T-helper 1 cell treated with Interleukin-12 subunit alpha and Interleukin-12 subunit beta and Interleukin-4 antibody, amounts not matched to agents 30 μg/mL and 1 μg/mL, for 36 hours (primary cell): ENCODE data around the gene SDC4.

ENCODE experiments used
- H3K27ac Mint-ChIP-seq: one replicate; pipeline ENCODE4 v1.8.0; 2021; ENCODE audit warnings: mild to moderate bottlenecking, mixed read lengths
- H3K27me3 Mint-ChIP-seq: one replicate; pipeline ENCODE4 v1.8.0; 2021; ENCODE audit warnings: low read depth, mixed read lengths
- H3K36me3 Mint-ChIP-seq: one replicate; pipeline ENCODE4 v1.8.0; 2021; ENCODE audit warnings: low read depth, mixed read lengths
- H3K4me1 Mint-ChIP-seq: one replicate; pipeline ENCODE4 v1.8.0; 2021; ENCODE audit warnings: low read depth, mixed read lengths
- H3K4me3 Mint-ChIP-seq: one replicate; pipeline ENCODE4 v1.8.0; 2021; ENCODE audit warnings: mild to moderate bottlenecking, moderate library complexity, mixed read lengths
- H3K9me3 Mint-ChIP-seq: one replicate; pipeline ENCODE4 v1.8.0; 2021; ENCODE audit warnings: mixed read lengths

SDC4 gene

DNA sequence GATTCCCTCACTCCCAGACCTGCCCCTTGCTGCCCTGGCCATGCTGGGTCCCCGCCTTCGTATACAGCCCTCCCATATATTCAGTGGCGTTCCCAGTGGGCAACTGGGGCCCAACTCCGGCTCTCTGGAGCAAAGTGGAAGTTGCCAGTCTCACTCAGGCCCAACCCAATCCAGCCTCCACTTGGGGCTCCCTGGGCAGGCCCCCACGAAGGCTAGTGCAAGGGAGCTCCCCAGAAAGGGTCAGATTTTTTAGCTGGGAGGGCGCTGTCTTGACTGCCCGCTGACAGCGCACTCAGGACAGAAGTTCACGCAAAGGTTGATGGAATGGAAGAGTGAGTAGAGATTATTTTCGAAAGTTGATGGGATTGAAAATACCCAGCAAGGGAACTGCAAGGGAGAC lies 24.0 kb upstream of the SDC4 start:
- peaks cover 41% of the 10 kb centered on the region for H3K4me1 Mint-ChIP-seq
- peak overlapping the region; percentile 17 for H3K27ac Mint-ChIP-seq
- no peaks in the 10 kb centered on the region for H3K27me3 Mint-ChIP-seq
- H3K36me3 Mint-ChIP-seq = peaks cover 21% of the 10 kb centered on the region
- H3K4me3 Mint-ChIP-seq = no peak overlapping the region
- H3K9me3 Mint-ChIP-seq = no peaks in the 10 kb centered on the region

DNA sequence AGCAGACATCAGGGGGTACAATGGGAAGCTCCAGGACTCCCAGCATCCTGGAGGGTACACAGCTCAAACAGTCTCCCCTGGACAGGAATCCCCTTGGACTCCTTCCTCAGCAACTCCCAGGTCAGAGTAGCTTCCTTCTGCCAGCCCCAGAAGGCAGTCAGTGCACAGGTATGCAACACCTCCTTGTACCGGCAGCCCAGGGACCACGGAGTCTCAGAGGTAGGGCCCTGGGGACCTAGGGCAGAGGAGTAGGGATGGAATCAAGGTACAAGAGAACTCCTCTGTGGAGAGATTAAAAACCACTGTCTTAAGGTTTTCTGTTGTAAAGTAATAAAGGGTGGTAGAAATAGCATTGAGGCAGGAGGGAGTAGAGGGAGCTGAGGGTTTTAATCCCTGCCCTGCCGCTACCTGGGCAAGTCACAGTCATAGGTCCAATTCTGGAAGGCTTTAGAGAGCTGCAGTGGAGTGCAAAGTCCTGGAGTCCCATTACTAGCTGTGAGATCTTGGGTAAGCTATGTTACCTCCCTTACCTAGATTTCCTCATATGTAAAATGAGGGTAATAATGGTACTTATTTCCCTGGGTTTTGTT lies 22.4 kb upstream of the SDC4 start:
- H3K27ac Mint-ChIP-seq = no peak overlapping the region
- no peak overlapping the region for H3K4me3 Mint-ChIP-seq
- peaks cover 44% of the 10 kb centered on the region for H3K4me1 Mint-ChIP-seq
- H3K36me3 Mint-ChIP-seq = peaks cover 33% of the 10 kb centered on the region
- H3K9me3 Mint-ChIP-seq = no peaks in the 10 kb centered on the region
- no peaks in the 10 kb centered on the region for H3K27me3 Mint-ChIP-seq

DNA sequence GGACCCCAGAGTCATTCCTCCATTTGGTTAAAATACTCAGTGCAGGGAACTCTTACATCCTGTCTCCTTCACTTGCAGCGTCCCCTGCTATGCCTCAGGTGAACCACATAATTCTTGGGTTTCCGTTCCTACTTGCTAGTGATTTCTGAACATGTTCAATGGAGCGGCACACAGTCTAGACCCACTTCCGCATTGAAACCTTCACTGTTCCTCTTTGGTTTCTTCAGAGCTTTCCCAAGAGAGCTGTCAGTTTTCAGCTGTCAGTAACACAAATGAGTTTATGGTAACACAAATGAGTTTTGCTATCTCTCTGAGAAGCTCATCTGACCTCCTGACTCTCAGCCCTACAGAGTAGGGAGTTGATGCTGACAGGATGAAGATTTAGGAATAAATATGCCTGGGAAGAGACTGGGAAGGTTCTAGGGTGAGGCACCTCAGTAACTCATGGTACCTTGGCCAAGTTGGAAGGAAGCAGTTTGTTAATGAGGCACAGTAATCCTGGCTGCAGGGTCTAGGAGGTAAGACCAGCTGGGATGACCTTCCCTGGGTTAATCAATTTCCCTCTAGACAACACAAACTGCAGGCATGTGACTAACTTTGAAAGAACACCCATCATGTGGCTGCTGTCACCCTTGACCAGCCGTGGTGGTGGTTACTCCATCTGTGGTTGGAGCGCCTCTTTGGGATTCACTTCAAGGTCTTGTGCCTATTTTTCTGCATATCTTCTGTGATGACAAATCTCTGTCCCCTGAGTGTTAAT lies 20.2 kb upstream of the SDC4 start:
- Mint-ChIP-seq H3K27me3 (no peaks in the 10 kb centered on the region), H3K27ac (peak overlapping the region; percentile 18), H3K9me3 (no peaks in the 10 kb centered on the region), H3K4me1 (peaks cover 45% of the 10 kb centered on the region), H3K36me3 (peaks cover 41% of the 10 kb centered on the region), H3K4me3 (peak overlapping the region; percentile 25)

DNA sequence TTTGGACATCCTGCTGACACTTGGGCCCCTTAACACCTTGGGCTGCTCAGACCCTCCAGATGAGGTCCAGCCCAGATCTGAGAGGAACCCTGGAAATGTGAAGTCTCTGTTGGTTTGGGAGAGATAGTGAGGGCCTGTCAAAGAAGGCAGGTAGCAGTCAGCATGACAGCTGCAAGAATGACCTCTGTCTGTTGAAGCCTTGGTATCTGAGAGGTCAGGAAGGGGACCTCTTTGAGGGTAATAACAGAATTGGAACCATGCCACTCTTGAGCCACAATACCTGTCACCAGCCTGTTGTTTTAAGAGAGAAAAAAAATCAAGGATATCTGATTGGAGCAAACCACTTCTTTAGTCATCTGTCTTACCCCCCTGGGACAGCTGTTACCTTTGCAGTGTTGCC lies 18.9 kb upstream of the SDC4 start:
- Mint-ChIP-seq H3K9me3 (no peaks in the 10 kb centered on the region), H3K4me1 (peaks cover 43% of the 10 kb centered on the region), H3K36me3 (peaks cover 45% of the 10 kb centered on the region), H3K27me3 (peaks cover 3% of the 10 kb centered on the region), H3K4me3 (no peak overlapping the region), H3K27ac (no peak overlapping the region)

DNA sequence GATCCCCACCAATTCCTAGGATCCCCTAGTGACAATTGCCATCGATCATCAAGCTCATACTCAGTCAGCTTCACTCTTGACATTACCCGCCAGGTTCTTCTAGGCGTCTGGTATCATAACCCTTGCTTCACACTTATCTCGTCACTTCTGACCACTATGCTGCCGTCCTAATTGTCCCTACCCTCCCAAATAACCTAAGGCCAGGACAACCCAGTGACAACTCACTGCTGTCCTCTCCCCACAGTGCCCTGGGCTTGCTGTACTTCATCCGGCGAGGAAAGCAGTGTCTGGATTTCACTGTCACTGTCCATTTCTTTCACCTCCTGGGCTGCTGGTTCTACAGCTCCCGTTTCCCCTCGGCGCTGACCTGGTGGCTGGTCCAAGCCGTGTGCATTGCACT lies 18.4 kb upstream of the SDC4 start:
- H3K36me3 Mint-ChIP-seq = peaks cover 45% of the 10 kb centered on the region
- H3K27ac Mint-ChIP-seq = no peak overlapping the region
- H3K4me1 Mint-ChIP-seq = peaks cover 46% of the 10 kb centered on the region
- peaks cover 3% of the 10 kb centered on the region for H3K27me3 Mint-ChIP-seq
- no peak overlapping the region for H3K4me3 Mint-ChIP-seq
- no peaks in the 10 kb centered on the region for H3K9me3 Mint-ChIP-seq

DNA sequence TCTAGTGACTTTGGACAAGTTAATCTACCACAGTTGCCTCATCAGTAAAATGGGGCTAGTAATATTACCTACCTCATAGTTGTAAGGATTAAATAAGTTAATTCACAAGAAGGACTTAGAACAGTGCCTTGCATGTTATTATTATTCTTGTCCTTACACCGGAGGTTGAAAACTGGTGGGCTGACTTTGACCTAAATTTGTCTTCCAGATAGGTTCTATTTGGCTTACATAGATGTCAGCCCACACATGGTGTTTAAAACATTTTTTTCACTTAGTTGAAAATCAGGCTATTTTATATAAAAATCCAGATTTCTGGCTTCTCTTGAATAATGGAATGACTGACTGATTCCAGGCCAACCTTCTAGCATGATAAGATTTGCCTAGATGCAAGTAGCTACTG lies 18.0 kb upstream of the SDC4 start:
- H3K36me3 Mint-ChIP-seq = peaks cover 43% of the 10 kb centered on the region
- H3K9me3 Mint-ChIP-seq = no peaks in the 10 kb centered on the region
- H3K27me3 Mint-ChIP-seq = peaks cover 3% of the 10 kb centered on the region
- H3K4me1 Mint-ChIP-seq = peaks cover 46% of the 10 kb centered on the region
- H3K27ac Mint-ChIP-seq = no peak overlapping the region
- H3K4me3 Mint-ChIP-seq = no peak overlapping the region

DNA sequence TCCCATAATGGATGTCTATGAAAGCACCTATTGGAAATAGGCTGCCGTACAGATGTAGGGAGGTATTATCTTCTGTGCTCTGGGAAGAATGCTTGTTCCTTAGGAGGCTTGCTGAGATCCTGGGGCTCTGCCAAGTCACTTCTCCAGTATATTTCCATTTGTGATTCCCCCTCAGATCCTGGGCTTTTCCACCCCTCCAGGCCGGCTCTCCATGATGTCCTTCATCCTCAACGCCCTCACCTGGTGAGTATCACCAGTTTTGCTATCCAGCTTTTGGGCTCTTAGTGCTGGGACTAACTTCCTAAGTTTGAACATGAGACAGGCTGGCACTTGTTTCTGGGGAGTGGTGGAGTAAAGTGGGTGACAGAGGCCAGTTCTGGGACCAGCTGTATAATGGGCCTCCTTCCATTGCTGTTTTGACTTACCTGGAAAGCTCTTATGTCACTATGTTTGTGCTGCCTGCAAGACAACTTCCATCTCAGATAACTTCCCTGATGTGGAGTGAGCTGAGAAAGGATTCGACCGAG lies 17.3 kb upstream of the SDC4 start:
- H3K9me3 Mint-ChIP-seq = no peaks in the 10 kb centered on the region

DNA sequence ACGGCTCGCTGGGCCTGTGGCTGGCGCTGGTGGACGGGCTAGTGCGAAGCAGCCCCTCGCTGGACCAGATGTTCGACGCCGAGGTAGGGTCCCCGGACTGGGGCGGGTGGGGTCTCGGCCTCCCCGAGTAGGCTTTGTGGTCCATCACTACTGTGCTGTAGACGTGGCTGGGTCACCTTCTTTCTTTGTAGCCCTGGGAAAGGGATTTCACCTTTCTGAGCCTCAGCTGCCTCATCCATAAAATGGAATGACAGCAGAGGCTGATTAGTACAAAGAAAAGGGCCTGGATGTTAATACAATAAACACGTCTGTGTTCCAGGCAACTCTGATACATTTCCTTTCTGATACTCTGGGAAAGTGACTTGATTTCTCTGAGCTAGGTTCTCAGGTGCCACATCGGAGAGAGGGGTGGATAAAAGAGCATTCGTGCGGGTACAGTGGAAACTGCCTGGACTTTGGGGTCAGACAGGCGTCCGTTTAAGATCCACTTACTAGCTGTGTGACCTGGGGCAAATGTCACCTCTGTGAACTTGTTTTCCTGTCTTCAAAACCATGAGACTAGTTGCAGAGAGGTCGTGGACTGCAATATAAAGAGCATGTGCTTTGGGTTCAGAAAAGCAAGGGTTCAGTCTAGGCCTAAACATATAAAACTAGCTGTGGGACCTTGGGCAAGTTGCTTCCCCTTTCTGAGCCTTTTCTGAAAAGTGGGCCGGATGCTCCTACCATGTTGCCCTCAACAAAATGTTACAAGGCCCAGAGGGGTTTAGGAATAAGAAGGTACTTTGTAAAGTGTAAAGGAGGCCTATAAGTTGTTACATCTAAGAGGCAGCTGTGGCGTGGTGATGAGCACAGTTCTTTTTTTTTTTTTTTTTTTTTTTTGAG lies 15.6 kb upstream of the SDC4 start:
- no peaks in the 10 kb centered on the region for H3K9me3 Mint-ChIP-seq
- H3K27me3 Mint-ChIP-seq = peaks cover 3% of the 10 kb centered on the region
- peak overlapping the region; percentile 96 for H3K27ac Mint-ChIP-seq
- peaks cover 37% of the 10 kb centered on the region for H3K36me3 Mint-ChIP-seq
- H3K4me1 Mint-ChIP-seq = peaks cover 41% of the 10 kb centered on the region
- H3K4me3 Mint-ChIP-seq = peak overlapping the region; percentile 96

More for the DNA sequence above, 17.3 kb upstream of the SDC4 start:
- Mint-ChIP-seq H3K27me3 (peaks cover 3% of the 10 kb centered on the region), H3K4me3 (peak overlapping the region; percentile 4), H3K36me3 (peaks cover 41% of the 10 kb centered on the region), H3K27ac (no peak overlapping the region), H3K4me1 (peaks cover 46% of the 10 kb centered on the region)

DNA sequence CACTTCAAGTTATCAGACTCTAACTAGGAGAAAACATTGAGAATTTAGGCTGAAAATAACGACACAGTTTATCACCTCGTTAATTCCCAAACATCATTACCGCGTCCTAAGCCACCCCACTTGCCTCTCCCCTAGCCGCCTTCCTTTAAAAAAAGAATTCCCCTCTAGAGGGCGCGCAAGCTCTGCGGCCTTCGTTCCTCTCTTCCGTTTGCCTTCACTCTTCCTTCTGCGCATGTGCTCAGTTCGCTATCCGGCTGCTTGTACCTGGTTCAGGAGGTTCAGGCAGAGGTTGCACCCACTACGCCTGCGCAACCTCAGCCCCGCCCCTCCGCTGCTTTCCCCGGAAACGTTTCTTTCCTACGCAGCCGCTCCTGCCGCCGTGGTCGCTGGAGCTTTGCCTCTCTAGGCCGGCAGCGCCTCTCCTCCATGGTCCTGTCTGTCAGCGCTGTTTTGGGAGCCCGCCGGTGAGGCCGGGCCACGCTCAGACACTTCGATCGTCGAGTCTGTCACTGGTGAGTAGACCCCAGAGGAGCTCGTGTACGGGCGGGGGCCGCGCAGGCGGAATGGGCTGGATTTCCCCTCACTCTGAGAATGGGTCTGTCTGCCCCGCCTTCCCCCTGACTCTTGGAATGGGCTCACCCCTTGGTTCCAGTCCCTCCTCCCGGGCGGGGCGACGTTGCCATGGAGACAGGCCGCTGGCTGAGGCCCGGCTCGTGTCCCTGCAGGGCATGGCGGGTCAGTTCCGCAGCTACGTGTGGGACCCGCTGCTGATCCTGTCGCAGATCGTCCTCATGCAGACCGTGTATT lies 14.8 kb upstream of the SDC4 start, which contains the start of gene SYS1:
TSS of gene SYS1 (plus strand) at position 353 of the 807 bp plus-strand sequence. CDS start at position 729, 376 bp downstream.
- Mint-ChIP-seq H3K4me3 (peak within 1 kb of the TSS; percentile 96), H3K36me3 (peaks cover 31% of the 10 kb centered on the region), H3K27ac (peak within 1 kb of the TSS; percentile 96), H3K27me3 (peaks cover 3% of the 10 kb centered on the region), H3K9me3 (no peaks in the 10 kb centered on the region), H3K4me1 (peaks cover 41% of the 10 kb centered on the region)

DNA sequence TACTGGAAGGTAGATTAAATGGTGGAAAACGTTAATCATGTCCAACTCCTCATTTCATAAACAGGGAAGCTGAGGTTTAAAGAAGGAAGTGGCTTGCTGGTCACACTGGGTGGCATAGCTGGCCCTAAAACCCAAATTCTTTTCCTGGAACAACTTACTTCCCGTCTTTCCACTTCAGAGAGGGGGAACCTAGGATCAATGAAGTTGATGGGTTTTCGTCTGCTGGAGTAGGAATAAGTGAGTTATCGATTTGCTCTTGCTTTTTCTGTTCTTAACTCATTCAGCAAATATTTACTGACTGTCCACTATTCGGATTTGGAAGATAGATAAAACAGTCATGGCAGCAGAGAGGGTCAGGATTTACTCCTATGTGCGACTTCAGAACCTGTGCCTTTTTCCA lies 13.6 kb upstream of the SDC4 start:
- Mint-ChIP-seq H3K9me3 (no peaks in the 10 kb centered on the region), H3K4me1 (peaks cover 40% of the 10 kb centered on the region), H3K36me3 (peaks cover 20% of the 10 kb centered on the region), H3K27ac (no peak overlapping the region), H3K4me3 (no peak overlapping the region), H3K27me3 (peaks cover 3% of the 10 kb centered on the region)

DNA sequence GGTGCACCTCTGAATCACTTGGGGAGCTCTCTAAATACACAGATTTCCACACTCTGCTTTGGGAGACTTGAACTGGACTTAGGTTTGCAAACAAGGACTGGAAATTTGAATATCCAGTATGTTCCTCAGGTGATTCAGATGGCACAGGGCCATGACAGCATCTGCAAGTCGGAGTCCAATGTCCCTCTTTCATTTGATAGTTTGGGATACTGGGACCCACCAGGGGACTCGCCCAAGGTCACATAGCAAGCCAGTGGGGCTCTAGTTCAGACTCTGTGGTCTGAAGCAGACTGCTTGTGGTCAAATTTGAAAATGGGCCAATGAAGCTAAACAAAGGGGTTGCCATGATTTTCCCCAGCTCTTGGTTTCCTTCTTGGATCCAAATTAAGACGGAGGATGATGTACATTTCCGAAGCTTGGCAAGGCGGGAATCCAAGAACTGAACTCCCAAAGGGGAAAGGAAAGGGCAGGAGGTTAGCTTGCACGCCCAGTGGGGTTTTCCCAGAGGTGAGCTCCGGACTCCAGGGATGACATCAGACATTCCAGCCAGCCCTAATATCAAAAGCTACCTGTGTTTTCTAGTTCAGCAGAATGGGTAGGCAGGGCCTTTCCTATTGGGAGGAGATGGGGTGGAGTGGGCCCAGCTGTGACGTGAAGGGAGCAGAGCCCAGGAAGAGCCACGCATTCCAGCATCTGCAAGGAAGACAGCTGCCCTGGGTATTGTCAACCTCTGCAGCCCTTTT lies 11.4 kb upstream of the SDC4 start:
- H3K27me3 Mint-ChIP-seq = peaks cover 3% of the 10 kb centered on the region
- H3K9me3 Mint-ChIP-seq = no peaks in the 10 kb centered on the region
- no peak overlapping the region for H3K27ac Mint-ChIP-seq
- peaks cover 53% of the 10 kb centered on the region for H3K4me1 Mint-ChIP-seq
- peaks cover 9% of the 10 kb centered on the region for H3K36me3 Mint-ChIP-seq
- H3K4me3 Mint-ChIP-seq = no peak overlapping the region

DNA sequence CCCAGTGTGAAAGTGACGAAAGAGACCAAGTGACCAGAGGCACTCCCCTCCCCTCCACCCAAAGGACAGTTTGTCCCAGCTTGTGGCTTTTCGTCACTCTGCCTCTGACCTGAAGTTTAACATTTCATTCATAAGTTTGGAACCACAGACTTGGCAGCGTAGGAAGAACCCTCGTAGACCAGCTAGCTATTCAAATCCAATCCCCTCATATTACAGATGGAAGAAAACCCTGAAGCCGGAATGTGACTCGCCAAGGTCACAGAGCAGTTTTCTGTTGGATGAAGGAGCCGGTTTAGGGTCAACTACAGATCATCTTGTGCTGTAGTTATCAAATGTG lies 10.8 kb upstream of the SDC4 start:
- Mint-ChIP-seq H3K4me3 (no peak overlapping the region), H3K27ac (no peak overlapping the region), H3K36me3 (peaks cover 9% of the 10 kb centered on the region), H3K27me3 (peaks cover 3% of the 10 kb centered on the region), H3K9me3 (no peaks in the 10 kb centered on the region), H3K4me1 (peaks cover 56% of the 10 kb centered on the region)

DNA sequence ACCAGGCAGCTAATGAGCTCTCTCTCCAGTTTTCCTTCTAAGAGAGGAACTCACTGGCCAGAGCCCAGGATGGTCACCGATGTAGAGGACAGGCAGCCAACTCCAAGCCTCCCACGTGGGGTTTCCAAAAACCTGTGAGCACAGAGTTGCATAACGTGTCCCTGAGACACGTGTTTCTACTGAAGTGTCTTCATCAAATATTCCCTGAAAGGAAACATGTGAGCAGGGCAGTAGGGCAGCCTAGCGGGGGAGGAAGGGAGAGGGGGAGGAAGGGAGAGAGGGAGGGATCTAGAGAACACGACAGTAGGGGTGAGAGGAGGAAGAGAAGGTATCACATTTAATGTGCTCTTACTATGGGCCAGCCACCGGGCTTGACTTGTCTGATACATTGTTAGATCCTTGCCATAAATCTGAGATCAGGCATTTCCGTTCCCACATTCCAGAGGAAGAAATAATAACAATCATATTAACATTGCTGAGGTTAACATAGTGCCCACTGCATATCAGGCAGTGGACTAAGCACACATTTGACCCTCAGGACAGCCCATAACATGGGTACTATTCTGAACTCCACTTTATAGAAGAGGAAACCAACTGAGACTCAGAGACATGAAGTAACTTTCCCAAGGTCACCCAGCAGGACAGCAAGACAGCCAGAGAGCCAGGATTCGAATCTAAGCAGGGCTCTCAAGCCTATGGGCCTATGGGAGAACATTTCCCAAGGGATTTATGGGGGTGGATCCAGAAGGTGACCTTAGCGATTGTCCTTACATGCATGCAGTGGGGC lies 10.3 kb upstream of the SDC4 start:
- Mint-ChIP-seq H3K9me3 (no peaks in the 10 kb centered on the region), H3K4me1 (peaks cover 56% of the 10 kb centered on the region), H3K27ac (peak overlapping the region; percentile 49), H3K27me3 (peaks cover 3% of the 10 kb centered on the region), H3K36me3 (peaks cover 7% of the 10 kb centered on the region), H3K4me3 (no peak overlapping the region)
